Dedifferentiated amniotic fluid mesenchymal stem cell (primary cell): ENCODE results near the gene ZFYVE21.
A peak's percentile ranks its signal among the peaks of the same experiment; 100 is the strongest.
"Not testable (repeated sequence)": the region's sequence is repeated elsewhere in the genome, so short reads cannot be mapped to it uniquely, and the experiment has no call there.

Experiments
- DNase-seq: peaks from one replicate; pipeline ENCODE4 v3.0.0-alpha.2; 2016; ENCODE audit errors: extremely low spot score

ZFYVE21 gene

GRCh38 chr14:103715052-103716000 lies at the start of gene ZFYVE21, which contains the start of gene XRCC3:
TSS of gene ZFYVE21 (plus strand) at chr14:103715810. CDS start at chr14:103715842, 32 bp downstream.
TSS of gene XRCC3 (minus strand) at chr14:103715451. CDS start at chr14:103711087, 4,364 bp downstream.
- peak; percentile 99 for DNase-seq

DNA sequence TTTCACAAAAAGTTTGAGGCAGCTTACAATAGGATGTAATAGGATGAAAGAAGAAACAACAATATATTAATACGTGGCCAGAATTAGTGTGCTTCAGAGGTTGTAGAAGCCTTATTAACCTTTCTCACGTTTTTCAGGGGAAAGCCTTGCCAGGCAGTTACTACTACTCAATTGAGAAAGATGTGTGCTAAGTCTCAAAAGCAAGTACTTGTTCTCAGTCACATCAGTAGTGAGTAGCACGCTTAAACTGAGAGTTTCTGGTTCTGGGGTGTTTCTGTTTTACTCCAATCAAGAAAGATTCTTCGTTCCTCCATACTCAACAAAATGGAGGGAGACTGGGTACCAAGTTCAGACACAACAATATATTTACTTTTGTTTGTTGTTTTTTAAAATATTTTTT lies 47.9 kb upstream of the ZFYVE21 start:
- no peak for DNase-seq

- no peak for DNase-seq
Measured at GRCh38 chr14:103668117-103668516, 47.5 kb upstream of the ZFYVE21 start.

DNA sequence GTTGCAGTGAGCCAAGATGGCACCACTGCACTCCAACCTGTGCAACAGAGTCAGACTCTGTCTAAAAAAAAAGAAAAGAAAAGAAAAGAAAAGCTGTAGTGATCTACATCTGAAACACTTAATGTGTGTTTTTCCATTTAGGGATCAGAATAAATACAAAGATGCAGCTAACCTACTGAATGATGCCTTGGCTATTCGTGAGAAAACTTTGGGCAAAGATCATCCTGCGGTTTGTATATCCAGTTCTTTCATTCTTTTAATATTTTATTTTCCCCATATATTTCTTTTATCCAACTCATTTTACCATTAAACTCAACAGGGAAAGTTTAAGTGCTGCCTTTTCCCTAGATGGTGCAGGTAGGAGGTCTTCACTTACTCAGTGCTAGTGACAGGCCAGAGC lies 46.2 kb upstream of the ZFYVE21 start:
- no peak for DNase-seq

DNA sequence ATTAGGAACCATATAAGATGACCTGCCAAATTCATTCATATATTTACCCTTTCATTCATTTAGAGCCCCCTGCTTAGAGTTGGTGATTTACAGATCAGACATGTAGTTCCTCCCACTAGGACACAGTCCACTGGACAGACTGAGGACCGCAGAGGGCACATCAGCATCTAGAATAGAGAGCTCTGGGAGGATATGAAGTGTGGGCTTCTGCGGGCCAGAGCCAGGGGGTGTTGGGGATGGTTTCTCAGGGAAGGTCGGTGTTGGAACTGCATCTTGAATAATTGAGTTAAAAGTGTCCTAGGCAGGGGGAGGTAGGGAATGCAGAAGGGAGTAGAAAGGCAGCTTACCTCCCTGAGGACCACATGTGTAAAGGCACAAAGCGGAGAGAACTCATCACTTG lies 43.7 kb upstream of the ZFYVE21 start:
- no peak for DNase-seq

DNA sequence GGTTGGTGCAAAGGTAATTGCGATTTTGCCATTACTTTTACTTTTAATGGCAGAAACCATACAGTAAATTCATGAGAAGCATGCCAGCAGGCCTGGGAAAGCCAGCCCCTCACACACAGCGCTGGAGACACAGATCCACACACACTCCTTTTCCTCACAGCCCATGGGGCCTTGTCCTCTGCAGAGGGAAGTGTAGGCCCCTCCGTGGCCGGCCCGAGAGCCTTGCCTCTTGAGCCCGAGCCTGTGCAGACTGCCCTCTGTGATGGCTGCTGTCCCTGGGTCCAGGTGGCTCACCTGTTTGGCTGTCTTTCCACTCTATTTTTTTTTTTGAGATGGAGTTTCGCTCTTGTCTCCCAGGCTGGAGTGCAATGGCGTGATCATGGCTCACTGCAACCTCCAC lies 39.7 kb upstream of the ZFYVE21 start:
- no peak for DNase-seq

DNA sequence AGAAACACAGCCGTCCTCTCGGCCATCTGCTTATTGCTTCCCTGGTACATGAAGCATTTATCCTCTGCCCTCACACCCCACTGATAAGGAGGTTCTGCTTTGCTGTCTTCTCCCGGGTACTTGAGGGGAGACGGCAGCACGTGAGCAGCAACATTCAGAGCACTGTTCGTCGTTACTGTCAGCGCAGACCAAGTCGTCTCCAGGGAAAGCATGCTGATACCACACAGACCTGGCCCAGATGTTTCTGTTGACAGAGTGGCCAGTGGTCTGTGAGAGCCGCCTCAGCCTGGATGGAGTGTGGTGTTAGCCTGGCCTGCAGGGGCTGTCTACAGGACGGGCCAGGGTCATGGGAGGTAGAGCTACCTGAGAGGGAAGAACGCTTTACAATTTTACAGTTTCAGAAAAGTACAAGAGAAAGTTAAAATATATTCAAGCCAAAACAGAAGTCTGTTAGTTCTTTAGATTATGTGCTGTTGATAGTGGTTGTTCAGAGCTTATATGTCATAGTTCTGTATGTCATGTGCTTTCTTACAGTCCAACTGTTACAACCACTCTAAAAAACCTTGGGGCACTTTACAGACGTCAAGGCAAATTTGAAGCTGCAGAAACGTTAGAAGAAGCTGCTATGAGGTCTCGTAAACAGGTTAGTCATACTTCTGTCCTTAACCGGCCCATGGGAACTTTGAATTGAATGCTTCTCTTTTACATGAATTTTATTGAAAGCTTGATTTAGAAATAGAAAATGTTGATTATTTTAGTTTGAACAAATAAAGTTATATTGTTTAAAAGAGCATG lies 38.5 kb upstream of the ZFYVE21 start:
- DNase-seq: no peak

- no peak for DNase-seq
Measured at GRCh38 chr14:103679351-103679750, 36.3 kb upstream of the ZFYVE21 start.

DNA sequence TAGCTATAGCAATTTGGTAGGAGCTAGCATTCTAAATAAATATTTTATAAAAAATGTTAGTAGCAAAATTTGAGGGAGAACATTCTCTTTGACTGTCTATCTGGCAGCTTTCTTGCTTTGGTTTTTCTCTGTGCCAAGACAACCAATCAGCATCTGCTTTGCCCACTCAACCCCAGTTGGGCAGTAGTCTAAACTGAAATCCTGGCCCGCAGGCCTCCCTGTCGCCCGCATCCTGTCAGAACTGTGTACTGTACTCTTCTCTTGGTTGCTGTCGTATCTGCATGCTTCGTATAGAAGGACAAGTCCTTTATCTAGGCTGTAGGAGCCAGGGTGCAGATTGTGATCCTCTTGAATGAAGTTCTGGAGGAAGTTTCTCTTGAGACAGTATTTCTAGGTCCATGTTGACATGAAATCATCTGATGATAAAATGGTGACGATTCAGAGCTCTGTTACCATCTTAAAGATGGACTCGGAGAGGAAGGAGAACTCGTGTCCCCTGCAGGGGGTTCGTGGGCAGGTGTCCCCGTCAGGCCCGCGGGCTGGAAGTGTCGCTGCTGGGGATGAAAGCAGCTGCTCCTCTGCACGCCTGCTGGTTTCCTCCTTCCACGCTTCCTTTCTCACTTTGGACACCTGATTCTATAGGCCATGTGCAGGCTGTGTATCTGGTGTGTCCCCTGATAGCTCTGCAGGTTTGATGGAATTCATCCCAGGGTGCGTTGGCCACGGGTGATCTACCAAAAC lies 34.9 kb upstream of the ZFYVE21 start:
- DNase-seq: no peak

DNA sequence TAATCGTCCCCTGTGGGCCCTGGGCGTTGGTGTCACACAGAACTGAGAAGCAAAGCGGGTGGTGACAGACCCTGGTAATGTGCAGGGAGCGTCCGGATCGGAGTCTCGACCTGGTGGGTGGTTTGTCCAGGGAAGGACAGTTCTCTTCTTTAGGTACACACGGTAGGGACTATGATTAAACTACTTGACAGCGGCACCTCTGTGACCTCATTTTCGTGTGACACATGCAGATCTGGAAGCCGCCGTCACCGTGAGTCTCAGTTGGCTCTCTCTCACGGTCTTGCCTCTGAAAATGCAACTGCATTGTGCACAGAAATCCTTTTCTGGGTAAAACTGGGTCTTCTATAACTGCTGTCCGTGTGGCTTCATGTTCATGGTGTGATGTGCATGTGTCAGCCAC lies 32.5 kb upstream of the ZFYVE21 start:
- DNase-seq: no peak

DNA sequence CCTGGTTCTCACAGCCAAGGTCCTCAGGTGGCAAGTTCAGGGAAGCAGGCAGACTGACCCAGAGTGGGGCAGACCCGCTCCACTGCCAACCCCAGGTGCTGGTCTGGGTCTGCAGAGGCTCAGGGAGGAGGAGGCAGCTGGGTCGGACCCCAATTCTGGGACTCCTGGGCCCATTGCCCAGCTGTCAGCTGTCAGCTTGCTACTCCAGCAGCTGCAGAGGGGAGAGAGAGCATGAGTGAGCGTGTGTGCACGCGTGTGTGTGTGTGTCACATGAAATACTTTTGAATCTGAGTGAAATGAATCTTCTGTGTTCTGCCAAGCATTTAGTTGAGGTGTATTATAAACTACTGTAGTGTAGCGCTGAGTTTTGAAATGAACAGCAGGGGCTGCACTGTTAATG lies 31.1 kb upstream of the ZFYVE21 start:
- DNase-seq: no peak

DNA sequence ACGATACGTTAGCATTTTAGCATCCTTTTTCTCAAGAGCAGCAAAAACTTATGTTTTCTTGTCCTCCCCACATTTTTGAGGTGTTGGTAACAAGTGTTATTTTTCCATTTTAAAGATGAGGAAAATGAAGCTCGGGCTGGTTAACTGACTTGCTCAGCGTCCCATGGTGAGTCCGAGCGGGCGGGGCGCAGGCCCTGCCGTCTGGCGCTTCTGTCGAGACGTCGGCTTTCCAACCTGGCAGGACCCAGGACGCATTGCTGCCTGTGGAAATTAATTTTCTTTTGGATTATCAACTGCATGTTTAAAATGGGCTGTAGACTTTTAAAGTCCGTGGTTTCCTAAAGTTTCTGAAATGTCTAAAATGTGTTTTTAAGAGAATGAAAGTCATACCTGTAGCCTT lies 30.7 kb upstream of the ZFYVE21 start:
- no peak for DNase-seq

DNA sequence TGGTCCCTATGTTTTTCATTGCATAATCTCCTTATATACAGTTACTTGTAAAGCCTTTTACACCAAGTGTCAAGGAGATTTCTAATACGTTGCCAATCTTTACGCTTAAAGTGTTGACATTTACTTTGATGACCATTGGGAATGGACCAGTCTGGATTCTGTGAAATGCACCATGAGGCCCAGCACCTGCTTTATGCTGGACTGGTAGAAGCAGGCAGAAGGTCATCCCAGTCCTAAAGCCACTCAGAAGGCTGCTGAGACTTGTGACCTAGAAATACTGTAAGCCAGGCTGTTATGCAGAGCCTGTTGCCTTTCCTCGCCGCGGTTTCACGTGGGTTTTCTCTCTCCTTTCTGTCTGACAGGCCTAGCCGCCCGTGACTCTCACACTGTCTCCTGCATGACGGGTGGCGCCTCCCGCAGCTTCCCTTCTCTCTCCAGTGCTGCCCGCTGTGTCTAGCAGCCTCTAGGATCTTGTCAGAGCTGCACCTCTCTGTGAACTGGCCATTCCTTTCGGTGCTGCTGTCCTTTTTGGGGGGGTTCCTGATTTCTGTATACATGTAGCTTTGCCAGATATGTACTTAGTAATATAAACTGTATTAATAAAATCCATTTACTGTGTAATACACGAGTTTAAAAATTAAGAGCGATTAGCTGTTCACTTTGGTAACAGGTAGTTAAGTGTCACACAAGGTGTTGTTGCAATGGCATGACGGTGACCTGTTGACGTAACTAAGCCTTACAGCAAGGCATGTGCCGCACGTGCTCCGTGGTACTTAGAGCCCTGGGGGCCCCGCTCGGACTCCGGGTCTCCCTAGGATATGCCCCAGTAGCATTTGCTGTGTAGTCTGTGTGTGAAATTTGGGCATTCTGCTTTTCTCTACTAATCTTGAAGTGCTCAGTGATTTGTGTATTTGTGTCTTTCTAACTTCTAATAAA lies 30.1 kb upstream of the ZFYVE21 start:
- DNase-seq: no peak

- DNase-seq: no peak
Measured at GRCh38 chr14:103686831-103687485, 28.7 kb upstream of the ZFYVE21 start.

DNA sequence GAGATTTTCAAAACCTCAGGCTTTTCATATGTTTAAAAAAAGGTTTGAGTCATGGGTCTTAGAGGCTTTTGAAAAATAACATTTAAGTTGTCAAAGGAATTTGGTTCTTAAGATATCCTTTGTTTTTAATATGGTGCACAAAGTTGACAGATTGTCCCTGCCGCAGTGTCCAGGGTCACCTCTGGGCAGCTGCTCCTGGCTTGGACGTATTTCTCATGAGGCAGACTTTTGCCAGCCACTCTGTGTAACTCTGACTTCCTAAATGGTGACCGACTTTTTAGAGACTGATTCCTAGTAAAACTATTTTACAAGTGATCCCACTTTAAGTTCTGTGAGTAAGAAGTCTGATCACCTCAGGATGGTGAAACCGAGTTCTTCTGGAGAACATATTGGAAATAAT lies 27.9 kb upstream of the ZFYVE21 start:
- DNase-seq: no peak

DNA sequence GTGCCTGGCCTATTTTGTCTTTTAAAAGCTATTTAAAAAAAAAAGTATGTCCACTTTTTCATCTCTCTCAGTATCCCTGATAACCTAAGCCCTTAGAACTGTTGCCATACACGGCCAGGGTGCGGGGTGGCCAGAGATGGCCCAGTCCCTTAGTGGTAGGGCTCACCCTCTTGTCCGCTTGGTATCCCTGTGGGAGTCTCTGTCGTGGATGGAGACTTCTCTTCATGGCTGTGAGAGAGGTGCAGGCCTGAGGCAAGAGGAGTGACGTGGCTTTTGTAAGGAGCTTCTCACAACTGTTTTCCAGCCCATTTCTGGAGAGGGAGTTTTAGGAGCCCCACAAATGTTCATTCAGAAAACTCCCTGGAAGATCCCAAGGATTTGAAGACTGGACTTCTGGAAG lies 27.2 kb upstream of the ZFYVE21 start:
- DNase-seq: no peak

DNA sequence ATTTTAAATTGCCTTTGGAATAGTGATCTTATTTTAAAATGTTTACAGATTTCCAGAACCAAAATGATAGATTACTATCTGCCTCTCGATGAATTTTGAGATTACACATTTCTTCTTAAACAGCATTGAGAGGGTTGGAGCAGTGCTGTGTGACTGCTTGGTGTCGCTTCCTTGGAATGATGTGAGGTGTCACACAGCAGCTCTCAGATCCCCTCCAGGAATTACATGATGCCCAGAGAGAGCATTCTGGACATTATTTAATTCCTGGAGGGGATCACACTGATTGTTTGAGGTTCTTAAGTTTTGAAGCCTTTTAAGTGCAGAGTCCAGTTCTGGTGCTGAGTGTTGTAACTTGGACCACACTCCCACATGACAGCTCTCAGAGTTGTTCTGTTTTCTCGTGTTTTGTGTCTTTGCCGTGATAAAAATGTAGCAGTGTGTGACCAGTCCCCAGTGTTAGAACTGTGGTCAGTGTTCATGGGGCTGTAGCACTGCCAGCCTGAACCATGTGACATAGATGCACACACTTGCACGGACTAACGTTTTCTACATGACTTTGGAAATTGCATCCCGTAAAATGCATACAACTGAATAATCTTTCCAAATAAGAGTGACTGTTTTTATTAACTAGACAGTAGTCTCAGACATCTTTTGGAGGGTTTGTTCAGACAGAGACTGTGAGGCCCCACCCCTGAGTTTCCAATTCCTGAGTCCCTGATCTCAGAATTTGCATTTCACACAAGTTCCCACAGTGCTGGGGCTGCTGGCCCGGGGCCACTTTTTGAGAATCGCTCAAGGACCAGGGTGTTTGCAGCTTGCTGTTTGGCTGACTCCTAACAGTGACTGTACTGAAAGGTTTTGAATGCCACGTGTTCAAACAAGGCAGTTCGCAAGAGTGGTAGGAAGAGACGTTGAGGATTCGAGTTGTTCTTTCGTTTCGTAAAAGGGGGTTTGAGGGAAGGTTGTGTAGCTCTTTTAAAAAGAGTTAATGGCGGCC lies 26.4 kb upstream of the ZFYVE21 start:
- no peak for DNase-seq

GRCh38 chr14:103690332-103690731 lies 25.3 kb upstream of the ZFYVE21 start:
- DNase-seq: no peak

GRCh38 chr14:103691655-103692054 lies 24.0 kb upstream of the ZFYVE21 start:
- DNase-seq: not testable (repeated sequence)
